ENCODE data around the gene ZNF423.

- TF ChIP-seq CTCF (IDR thresholded peaks at IDR 0.05) (no peak), POLR2A (IDR thresholded peaks at IDR 0.05) (no peak)
These were observed 87.9 kb downstream of the ZNF423 start for GRCh38 chr16:49767998-49768397.
